HTR-8/SVneo (cell line): ENCODE measurements around the gene BAD.

Source experiments
- DNase-seq: peaks from one replicate; pipeline ENCODE4 v3.0.0; 2011; ENCODE audit warnings: low spot score, mixed read lengths; ENCODE audit not compliant: insufficient read length
- FAIRE-seq: peaks from 2 replicates; lab custom pipeline; 2011; peaks lifted over from hg19 to GRCh38; lab: Jason Lieb, UNC

The BAD gene

DNA sequence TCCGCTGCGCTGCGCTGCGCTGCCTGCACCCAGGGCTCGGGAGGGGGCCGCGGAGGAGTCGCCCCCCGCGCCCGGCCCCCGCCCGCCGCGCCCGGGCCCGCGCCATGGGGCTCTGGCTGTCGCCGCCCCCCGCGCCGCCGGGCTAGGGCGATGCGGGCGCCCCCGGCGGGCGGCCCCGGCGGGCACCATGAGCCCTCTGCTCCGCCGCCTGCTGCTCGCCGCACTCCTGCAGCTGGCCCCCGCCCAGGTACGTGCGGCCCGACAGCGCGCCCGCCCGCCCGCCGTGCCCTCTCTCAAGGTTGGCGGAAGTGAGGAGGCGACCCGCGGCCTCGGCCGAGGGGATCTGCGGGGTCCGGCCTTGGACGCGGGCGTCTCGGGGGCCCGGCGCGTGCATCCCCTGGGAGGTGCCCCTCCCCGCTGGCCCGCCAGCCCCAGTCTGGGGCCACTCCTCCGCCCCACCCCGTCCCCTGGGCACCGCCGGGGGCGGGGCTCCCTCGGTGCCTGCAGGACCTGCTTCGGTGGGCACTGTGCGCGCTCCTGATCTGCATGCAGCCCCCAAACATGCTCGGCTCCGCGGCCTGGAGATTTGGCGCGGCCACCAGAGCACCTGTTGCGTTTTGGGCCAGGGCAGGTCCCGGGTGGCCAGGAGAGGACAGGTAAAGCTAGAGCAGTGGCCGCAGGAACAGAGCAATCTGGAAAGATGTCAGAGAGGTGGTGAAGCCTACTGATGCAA lies 49.7 kb downstream of the BAD start:
- FAIRE-seq (no peak), DNase-seq (peak; percentile 33)

DNA sequence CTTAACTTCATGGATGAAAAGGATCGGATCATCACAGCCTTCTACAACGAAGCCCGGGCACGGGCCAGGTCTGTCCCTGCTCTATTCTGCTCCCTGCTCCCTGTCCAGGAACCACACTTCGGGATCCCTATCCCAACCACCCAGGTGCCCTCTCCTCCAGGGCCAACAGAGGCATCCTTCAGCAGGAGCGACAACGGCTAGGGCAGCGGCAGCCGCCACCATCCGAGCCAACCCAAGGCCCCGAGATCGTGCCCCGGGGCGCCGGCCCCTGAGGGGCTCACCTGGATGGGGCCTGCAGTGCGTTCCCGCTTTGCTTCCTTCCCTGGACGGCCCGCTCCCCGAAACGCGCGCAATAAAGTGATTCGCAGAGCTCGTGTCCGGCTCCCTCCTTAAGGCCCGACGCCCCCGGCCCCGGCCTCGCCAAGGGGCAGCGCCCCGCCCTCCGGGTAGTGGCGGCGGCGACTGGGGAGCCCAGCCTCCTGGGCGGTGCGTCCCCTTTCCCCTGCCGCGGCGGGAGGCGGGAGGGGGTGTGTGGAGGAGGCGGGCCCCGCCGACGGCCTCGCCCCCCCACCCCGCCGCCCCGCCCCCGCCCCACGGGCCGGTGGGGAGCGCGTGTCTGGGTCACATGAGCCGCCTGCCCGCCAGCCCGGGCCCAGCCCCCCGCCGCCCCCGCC lies 50.4 kb downstream of the BAD start, which contains the start of gene VEGFB:
VEGFB (plus strand) TSS at position 672 of the 674 bp plus-strand sequence. CDS start 250 bp downstream, outside the sequence.
- FAIRE-seq = no peak
- peak; percentile 60 for DNase-seq

DNA sequence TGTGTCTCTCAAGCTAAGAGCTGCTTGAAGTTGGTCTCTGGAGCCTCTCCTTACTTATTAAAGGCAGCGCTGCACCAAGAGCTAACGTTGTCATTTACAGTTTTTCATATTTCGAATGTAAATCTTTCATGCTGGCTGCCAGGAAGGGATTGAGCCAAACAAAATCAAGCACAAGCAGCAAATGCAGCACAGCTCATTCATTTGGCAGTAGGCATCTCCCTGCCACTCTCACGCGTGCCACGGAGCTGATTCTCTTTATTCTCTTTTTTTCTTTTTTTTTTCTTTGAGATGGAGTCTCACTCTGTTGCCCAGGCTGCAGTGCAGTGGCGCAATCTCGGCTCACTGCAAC lies 51.5 kb downstream of the BAD start:
- FAIRE-seq (no peak), DNase-seq (no peak)

DNA sequence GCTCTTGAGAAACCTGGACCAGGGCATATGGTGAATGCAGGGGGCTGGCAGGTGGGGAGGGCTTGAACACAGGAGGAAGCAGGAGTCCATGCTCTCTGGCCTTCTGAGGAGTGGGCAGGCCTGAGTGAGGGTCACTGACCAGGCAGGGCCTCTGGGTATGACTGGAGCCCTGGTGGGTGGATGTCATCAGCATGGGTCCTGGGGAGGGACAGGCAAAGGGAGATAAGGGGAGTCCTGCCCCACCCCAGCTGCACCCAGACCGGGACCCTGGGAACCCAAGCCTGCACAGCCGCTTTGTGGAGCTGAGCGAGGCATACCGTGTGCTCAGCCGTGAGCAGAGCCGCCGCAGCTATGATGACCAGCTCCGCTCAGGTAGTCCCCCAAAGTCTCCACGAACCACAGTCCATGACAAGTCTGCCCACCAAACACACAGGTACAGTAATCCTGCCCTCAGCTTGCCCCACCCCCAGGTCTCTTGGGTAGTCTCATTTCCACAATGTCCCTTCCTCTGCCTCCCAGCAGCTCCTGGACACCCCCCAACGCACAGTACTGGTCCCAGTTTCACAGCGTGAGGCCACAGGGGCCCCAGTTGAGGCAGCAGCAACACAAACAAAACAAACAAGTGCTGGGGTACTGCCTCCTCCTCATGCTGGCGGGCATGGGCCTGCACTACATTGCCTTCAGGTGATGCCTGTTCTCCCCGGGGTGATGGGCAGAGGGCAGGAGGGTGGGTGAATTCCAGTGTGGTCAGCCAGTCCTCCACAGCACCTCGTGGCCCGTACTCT lies 52.1 kb downstream of the BAD start:
- DNase-seq (no peak), FAIRE-seq (no peak)

DNA sequence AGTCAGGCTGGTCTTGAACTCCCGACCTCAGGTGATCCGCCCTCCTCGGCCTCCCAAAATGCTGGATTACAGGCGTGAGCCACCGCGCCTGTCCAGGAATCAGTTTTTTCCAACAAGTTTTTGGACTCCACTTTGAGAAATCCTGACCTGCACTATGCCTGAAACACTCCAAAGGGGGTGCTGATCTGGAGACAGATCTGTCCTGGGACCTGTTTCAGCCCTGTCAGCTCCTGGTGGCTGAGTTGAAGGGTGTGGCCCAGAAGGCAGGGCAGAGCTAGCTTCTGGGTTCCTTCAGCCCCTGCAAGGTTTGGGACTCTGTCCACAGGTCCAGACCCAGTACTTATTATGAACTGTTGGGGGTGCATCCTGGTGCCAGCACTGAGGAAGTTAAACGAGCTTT lies 52.9 kb downstream of the BAD start:
- FAIRE-seq = no peak
- DNase-seq = no peak

DNA sequence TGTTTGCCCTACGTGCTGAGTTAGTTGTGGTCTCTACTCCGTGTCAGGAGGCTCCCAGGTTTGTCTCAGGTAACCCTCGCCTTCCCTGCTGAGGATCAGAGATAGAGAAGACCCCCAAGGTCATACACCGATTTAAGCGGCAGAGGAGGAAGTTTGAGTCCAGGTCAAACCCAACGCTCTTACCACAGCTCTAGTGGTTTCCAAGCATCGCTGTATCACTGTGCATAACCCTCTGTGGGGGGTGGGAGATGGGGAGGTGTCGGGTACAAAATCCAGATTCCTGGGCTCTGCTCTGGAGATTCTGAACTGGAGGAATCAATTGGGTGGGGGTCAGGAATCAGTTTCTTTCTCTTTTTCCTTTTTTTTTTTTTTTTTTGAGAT lies 53.5 kb downstream of the BAD start:
- no peak for DNase-seq
- FAIRE-seq = no peak

DNA sequence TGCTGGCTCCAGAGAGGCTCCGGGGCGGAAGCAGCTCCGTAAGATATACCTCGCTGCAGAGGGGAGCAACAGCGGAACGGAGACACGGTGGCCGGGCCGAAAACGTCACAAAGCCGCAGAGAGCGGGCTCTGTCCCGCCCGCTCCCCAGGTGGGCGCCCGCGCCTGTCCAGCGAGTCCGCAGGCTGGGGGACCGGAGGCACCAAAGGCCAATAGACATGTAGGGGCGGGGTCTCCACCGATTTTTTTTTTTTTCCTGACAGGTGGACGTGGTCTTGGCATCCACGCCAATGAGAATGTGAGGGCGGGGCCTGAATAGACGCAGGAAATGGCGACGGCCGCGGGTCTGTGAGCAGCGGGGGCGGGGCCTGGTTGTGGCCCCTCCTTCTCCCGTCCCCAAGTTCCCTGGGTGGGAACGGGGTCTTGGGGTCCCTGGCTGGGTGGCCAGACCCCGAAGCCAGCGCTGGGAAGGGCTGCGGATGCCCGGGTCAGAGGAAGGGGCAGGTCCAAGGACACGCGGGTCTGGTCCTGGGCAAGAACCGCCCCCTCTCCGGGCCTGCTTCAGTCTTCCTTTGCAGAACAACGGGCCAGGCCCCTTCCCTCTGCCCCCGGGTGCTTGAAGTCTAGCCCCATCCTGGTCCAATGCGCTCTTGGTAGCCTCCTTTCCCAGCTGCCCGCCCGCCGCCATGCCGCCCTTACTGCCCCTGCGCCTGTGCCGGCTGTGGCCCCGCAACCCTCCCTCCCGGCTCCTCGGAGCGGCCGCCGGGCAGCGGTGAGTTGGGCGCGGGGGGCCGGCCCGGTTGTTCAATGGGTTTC lies 54.1 kb downstream of the BAD start, which contains the start of gene DNAJC4:
DNAJC4 (plus strand) TSS at position 378 of the 814 bp plus-strand sequence; CDS start at position 685, 307 bp downstream.
- DNase-seq (peak; percentile 82), FAIRE-seq (no peak)

DNA sequence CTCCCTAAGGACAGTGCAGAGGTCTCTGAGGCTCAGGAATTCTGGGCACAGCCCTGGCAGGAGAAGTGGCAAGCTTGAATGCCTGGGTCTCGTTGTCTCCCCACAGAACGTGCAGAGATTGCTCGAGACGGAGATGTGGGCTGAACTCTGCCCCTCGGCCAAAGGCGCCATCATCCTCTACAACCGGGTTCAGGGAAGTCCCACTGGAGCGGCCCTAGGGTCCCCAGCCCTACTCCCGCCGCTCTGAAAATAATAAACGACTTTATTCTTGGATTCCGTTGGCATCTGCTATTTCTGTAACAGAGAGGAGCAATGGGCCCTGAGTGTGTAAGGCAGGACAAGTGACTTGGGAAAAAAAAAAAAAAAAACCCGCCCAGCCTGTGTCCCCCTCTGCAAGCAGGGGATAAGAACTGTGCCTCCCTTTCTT lies 54.7 kb downstream of the BAD start:
- DNase-seq (no peak), FAIRE-seq (no peak)

DNA sequence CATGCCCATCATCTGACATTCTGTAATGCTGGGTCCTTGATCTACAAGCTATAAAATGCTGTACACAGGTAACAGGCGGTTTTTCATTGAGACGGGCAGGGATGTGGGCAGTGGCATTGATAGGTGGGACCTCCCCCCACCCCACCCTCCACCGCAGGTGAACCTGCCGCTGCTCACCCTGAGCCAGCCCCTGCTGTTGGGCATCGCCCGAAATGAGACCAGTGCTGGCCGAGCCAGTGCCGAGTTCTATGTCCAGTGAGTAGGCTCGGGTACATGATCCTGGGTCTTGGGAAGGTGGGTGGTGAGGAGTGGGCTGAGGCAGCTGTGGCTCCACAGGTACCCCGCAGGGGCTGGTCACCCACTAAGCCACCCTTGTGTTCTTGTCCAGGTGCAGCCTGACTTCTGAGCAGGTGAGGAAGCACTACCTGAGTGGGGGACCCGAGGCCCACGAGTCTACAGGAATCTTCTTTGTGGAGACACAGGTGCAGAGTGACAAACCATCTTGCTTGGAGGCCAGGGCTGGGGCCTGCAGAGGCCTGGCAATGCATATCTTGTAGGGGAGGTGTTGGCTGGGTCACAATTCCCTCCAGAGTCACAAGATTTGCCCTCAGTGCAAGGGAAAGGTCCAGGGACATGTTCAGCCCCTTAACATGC lies 55.2 kb downstream of the BAD start:
- DNase-seq (no peak), FAIRE-seq (no peak)

DNA sequence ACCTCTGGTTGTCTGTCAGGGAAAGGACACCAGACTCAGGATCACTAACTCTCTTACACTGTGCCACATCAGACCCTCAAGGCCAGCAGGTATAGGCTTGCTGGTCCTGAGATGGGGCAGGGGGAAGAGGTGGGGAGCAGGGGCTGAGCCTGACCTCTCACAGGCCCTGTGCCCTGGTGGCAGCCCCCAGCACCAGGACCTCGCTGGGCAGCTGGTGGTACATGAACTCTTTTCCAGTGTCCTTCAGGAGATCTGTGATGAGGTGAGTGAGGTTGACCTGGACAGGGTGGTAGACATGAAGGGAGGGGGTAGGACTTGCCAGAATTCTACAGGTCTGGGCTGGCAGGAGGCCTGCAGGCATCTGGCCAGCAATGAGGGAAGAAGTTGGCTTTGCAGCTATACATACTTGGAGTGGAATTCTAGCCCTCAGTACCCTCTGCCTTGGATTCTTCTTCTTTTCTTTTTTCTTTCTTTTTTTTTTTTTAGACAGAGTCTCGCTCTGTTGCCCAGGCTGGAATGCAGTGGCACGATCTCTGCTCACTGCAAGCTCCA lies 57.0 kb downstream of the BAD start:
- FAIRE-seq = no peak
- no peak for DNase-seq

DNA sequence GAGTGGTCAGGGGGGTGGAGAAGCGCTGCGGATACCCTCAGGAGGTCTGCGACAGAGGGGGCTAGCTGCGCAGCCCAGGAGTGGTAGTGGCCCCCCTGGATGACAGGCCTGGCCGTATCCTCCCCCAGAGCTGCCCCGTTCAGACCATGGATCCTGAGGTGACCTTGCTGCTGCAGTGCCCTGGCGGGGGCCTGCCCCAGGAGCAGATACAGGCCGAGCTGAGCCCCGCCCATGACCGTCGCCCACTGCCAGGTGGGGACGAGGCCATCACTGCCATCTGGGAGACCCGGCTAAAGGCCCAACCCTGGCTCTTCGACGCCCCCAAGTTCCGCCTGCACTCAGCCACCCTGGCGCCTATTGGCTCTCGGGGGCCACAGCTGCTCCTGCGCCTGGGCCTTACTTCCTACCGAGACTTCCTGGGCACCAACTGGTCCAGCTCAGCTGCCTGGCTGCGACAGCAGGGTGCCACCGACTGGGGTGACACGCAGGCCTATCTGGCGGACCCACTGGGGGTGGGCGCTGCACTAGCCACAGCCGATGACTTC lies 57.9 kb downstream of the BAD start:
- DNase-seq (no peak), FAIRE-seq (no peak)

DNA sequence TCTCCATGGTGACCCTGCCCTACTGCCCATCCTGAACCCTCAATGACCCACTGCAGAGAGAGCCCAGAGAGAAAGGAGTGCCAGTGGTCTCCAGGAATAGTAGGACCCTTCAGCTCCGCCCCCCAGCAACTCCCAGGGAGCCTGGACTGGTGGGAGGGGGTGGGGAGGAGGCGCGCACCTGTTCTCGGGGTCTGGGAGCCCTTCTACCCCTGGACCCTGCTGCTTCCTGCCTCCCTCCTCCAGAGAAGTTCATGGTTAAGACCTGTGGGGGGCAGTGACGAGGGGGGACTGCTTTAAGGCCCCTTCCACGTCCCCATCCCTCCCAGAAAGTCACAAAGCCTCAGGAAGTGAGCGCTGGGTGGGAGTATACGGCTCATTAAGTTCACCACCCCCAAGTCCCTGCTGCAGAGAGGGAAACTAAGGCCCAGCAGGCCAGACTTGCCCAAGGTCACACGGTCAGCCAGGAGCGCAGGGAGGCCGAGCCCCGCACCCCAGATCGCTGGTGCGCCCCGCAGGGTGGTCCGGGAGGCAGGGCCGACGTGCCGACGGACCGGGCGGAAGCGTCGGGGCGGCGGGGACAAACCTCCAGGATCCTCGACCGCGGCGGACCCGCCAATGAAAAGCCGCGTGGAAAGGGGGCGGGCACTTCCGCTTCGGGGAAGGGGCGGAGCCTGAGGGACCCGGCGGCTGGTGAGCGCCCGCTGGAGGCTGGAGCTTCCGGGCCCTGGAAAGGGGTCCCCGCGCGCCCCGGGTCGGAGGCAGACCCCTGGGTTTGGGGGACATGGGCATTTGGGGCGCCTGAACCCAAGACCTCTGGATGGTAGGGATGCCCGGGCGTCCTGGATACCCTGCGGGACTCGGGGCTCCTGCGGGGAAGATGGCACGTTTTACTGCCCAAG lies 58.6 kb downstream of the BAD start, which contains the start of the genes NUDT22 and TRPT1:
NUDT22 (plus strand) TSS at position 667 of the 899 bp plus-strand sequence. CDS start 379 bp downstream, outside the sequence.
TRPT1 (minus strand) TSS at position 579 of the 899 bp plus-strand sequence; CDS start at position 253, 326 bp downstream.
- no peak for FAIRE-seq

DNA sequence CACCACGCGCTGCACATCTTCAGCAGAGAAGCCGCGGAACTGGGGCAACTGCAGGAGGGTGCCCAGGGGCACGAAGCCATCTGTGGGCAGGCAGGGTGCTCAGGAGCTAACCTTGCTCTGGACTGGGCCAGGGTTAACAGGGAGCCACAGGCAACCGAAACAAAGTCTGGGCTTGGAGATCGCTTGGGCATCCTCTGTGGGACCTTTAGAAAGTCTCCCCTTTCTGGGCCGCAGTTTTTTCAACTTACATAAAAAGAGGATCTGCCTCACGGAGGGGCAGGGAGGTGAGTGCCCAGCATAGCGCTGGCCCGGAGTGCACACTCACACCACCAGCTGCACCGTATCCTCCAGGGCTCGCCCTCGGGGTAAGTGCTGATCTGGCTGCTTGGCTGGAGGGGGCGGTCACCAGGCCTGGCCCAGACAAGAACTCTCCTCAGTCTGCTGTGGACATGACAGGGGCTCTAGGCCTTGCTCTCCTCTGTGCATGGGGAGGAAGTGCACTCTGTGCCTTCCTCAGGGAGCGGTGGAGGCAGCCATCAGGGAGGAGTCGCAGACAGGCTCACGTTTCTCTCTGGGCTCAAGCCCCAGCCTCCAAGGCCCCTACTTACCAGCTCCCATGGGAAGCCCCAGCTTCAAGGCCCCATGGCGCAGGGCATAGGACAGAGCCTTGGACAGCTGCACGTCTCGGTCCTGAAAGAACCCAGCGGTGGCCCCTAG lies 59.4 kb downstream of the BAD start:
- FAIRE-seq (no peak), DNase-seq (no peak)

More for the DNA sequence above, 58.6 kb downstream of the BAD start, which contains the start of the genes NUDT22 and TRPT1:
- peak; percentile 81 for DNase-seq

DNA sequence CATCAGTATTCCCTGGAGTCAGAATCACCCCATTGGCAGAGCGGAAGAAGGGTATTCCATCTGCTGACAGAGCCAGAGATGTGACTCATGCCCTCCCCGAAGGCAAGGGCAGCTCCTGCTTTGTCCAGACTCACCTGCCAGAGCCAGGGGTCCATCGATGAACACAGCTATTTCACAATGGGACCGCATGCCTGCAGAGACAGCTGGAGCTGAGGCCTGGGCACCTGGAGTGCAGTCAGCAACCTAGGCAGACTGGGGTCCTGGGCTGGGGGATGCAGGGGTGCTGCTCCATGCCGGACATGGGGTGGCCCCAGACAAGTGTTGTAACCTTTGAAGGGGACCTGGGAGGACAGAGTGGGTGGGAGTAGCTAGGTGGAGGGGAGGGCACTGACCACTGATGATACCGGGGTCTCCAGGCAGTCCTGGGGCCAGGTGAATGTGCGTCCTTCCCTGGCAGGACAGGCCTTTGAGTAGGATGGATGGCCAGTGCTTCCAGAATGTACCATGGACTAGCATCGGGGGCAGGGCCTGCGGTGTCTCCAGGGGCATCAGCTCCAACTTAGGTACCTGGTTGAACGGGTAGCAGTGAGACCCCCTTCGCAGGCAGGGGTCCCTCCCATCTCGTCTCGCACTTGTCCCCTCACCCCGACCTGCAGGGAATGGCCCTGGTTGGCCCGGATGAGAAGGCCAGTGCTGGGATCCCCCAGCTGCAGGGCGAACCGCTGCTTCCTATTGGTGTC lies 60.1 kb downstream of the BAD start:
- no peak for DNase-seq

DNA sequence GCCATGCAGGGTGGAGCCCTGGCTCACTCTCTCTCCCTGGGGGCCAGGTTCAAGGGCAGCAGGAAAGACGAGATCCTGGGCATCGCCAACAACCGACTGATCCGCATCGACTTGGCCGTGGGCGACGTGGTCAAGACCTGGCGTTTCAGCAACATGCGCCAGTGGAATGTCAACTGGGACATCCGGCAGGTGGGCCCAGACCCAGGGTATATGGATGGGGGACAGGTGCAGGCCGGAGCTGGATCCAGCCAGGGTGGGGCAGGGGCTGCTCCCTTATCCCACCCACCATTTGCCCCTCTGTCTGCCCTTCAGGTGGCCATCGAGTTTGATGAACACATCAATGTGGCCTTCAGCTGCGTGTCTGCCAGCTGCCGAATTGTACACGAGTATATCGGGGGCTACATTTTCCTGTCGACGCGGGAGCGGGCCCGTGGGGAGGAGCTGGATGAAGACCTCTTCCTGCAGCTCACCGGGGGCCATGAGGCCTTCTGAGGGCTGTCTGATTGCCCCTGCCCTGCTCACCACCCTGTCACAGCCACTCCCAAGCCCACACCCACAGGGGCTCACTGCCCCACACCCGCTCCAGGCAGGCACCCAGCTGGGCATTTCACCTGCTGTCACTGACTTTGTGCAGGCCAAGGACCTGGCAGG lies 61.3 kb downstream of the BAD start:
- no peak for FAIRE-seq
- no peak for DNase-seq

More for the DNA sequence above, 60.1 kb downstream of the BAD start:
- no peak for FAIRE-seq

DNA sequence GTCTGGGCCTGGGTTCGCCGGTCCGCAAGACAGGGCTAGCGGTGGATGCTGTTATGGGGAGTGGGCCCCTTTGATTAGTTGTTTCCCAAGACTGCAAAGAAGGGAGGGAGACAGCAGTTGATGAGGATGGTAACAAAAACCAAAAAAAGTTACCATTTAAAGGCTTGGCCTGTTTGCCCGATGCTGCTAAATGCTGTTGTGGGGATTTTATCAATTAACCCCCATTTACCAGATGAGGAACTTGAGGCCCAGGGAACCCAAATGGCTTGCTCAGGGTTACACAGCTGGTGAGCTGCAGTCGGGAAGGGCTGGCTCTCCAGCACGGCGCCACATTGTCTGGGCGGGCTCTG lies 61.8 kb downstream of the BAD start:
- DNase-seq (no peak), FAIRE-seq (no peak)
